Psoas muscle (tissue), 8 donors: ENCODE measurements around the gene SPTAN1. TPM values are rescaled to one million over a fixed set of nuclear protein-coding genes. Genes with fewer than 3 reads are reported as not detected.

ENCODE experiments used
- ATAC-seq, 4 donors: fragments of 200-7000 bp; cut with Tn5 transposase; one replicate each; pipeline ENCODE4 v1.9.1; 2020; ENCODE audit warnings: moderate library complexity in 3 of 4, mild to moderate bottlenecking in 2 of 4
- DNase-seq, 2 donors: peaks; one replicate each; pipeline ENCODE4 v3.0.0-alpha.2; 2020
- H3K27ac ChIP-seq: fragments of 200-600 bp; one replicate; pipeline ENCODE4 v1.8.0; 2022
- H3K27me3 ChIP-seq, 3 donors: fragments of 200-600 bp in 1 of 3; one replicate each; pipeline versions ENCODE4 v1.6.1 to v1.8.0; 2013 to 2022; ENCODE audit warnings: low read length in 2 of 3, mild to moderate bottlenecking in 2 of 3, moderate library complexity in 1 of 3; ENCODE audit not compliant: insufficient read depth in 3 of 3
- H3K36me3 ChIP-seq, 2 donors: fragments of 200-600 bp in 1 of 2; one replicate each; pipeline versions ENCODE4 v1.6.1 to v1.8.0; 2013 to 2022; ENCODE audit warnings: low read depth in 1 of 2, mild to moderate bottlenecking in 1 of 2, moderate library complexity in 1 of 2; ENCODE audit not compliant: insufficient read depth in 1 of 2
- H3K4me1 ChIP-seq: fragments of 200-600 bp; one replicate; pipeline ENCODE4 v1.8.0; 2022
- H3K4me3 ChIP-seq: fragments of 200-600 bp; one replicate; pipeline ENCODE4 v1.8.0; 2022; ENCODE audit warnings: mild to moderate bottlenecking
- H3K9me3 ChIP-seq: fragments of 200-600 bp; one replicate; pipeline ENCODE4 v1.8.0; 2022
- CTCF ChIP-seq: fragments of 200-600 bp; IDR thresholded peaks from one replicate; pipeline ENCODE4 v1.8.0; 2022; ENCODE audit warnings: antibody characterized with exemption
- WGBS, 3 donors: extraction: QIAGEN DNeasy Blood & Tissue Kit; methylation state at CpG; one replicate each; pipeline versions ENCODE4 v1.1.6 to v1.1.7; 2013; 5-methylcytosine and 5-hydroxymethylcytosine counted together
- intact Hi-C, 2 donors: fragments of 100-400 bp; cut with DNase I; formaldehyde crosslinking; loops; one replicate each; pipeline versions ENCODE4 v1.11.0 to v1.14.2; 2022
- polyA plus RNA-seq, 3 donors: library from polyadenylated mRNA; stranded (reverse); fragments of 200-250 nt; gene quantifications; one replicate each; pipeline ENCODE4 v1.2.3, GENCODE V29; 2013
- total RNA-seq, 4 donors: library from RNA; stranded (reverse); fragmentation: NEBNext Ultra II Directional in 2 of 4; extraction: Animal tissue kit (Norgen Biotek cat#: 25700) in 2 of 4; gene quantifications; one replicate each; pipeline versions ENCODE4 v1.2.1 to v1.2.4, GENCODE V29; 2021 to 2023
- donor health status: healthy with polysubstance abuse.
- donor health status: DM: no; HTN: no; CAD: no; lungs with moderate emphysema.
- donor health status: Bipolar disorder and iron deficiency.
- donor health status: healthy.
- donor health status: DM: yes; HTN: yes; CAD: no.
- donor health status: DM: no; HTN: no; CAD: no.
- donor health status: DM: no; HTN: no; CAD: no.
- donor health status: DM: yes; HTN: yes; CAD: no.

Gene SPTAN1
- total and polyA plus RNA-seq, 7 donors, result 18.1 to 91.4 (median 42.6) TPM

- no peaks in the 10 kb centered on the region for H3K4me1 ChIP-seq
- H3K9me3 ChIP-seq, result no peaks in the 10 kb centered on the region
- intact Hi-C loops, result loop anchor here (10.0 kb wide), 2 partner anchors 377 to 397 kb away; no protein-coding TSS in a partner anchor
- H3K36me3 ChIP-seq, result peaks cover 20 to 100% of the 10 kb centered on the region in 2 donors
- H3K4me3 ChIP-seq, result no peak overlapping the region
- DNase-seq, result no peak
- no peak for TF ChIP-seq CTCF
- 73 to 79% (median 74%) methylated on average over 6 of the region's 6 CpGs for WGBS, 3 donors
- H3K27me3 ChIP-seq, result no peaks in the 10 kb centered on the region
- ATAC-seq, result no peak
- no peak overlapping the region for H3K27ac ChIP-seq
Measured at GRCh38 chr9:128587453-128587852, 35.1 kb downstream of the SPTAN1 start.

- H3K27me3 ChIP-seq, result no peaks in the 10 kb centered on the region
- peaks cover 14 to 100% of the 10 kb centered on the region in 2 donors for H3K36me3 ChIP-seq
- intact Hi-C loops, result loop anchor here (10.0 kb wide), 2 partner anchors 376 to 396 kb away; no protein-coding TSS in a partner anchor
- no peak for ATAC-seq
- no peak for TF ChIP-seq CTCF
- DNase-seq, result no peak
- no peak overlapping the region for H3K4me3 ChIP-seq
- no peaks in the 10 kb centered on the region for H3K4me1 ChIP-seq
- H3K27ac ChIP-seq, result no peak overlapping the region
- 86 to 96% (median 92%) methylated on average over 11 of the region's 11 CpGs for WGBS, 3 donors
- no peaks in the 10 kb centered on the region for H3K9me3 ChIP-seq
Measured at GRCh38 chr9:128588581-128589233, 36.3 kb downstream of the SPTAN1 start.

- H3K4me1 ChIP-seq, result no peaks in the 10 kb centered on the region
- H3K27ac ChIP-seq, result no peak overlapping the region
- no peak for TF ChIP-seq CTCF
- 52 to 65% (median 58%) methylated on average over 6 of the region's 6 CpGs for WGBS, 3 donors
- H3K4me3 ChIP-seq, result no peak overlapping the region
- intact Hi-C loops, result no loop called here
- H3K27me3 ChIP-seq, result no peaks in the 10 kb centered on the region
- ATAC-seq, result no peak
- no peak for DNase-seq
- peaks cover 10 to 100% of the 10 kb centered on the region in 2 donors for H3K36me3 ChIP-seq
- H3K9me3 ChIP-seq, result no peaks in the 10 kb centered on the region
Measured at GRCh38 chr9:128593039-128593438, 40.7 kb downstream of the SPTAN1 start.

GRCh38 chr9:128593856-128594255 is 41.5 kb downstream of the SPTAN1 start:
- TF ChIP-seq CTCF, result no peak
- H3K4me3 ChIP-seq, result no peak overlapping the region
- H3K4me1 ChIP-seq, result no peaks in the 10 kb centered on the region
- peaks cover 9 to 100% of the 10 kb centered on the region in 2 donors for H3K36me3 ChIP-seq
- no peak for DNase-seq
- no peak for ATAC-seq
- H3K9me3 ChIP-seq, result no peaks in the 10 kb centered on the region
- 89 to 92% (median 91%) methylated on average over 9 of the region's 9 CpGs for WGBS, 3 donors
- intact Hi-C loops, result no loop called here
- H3K27me3 ChIP-seq, result no peaks in the 10 kb centered on the region
- H3K27ac ChIP-seq, result no peak overlapping the region

- Histone ChIP-seq H3K27me3 (no peaks in the 10 kb centered on the region), H3K36me3 (peaks cover 7 to 100% of the 10 kb centered on the region in 2 donors), H3K27ac (no peak overlapping the region), H3K4me3 (no peak overlapping the region), H3K4me1 (no peaks in the 10 kb centered on the region), H3K9me3 (no peaks in the 10 kb centered on the region)
- TF ChIP-seq CTCF, result no peak
- DNase-seq, result no peak
- WGBS, 3 donors, result 83 to 97% (median 96%) methylated on average over 4 of the region's 4 CpGs
- intact Hi-C loops, result no loop called here
- no peak for ATAC-seq
Measured at GRCh38 chr9:128595471-128595870, 43.1 kb downstream of the SPTAN1 start.
